ENCODE measurements around the gene FAM177B.

Gene FAM177B

GRCh38 chr1:222736972-222737371, at the start of gene FAM177B:
Gene FAM177B, plus strand, starts transcription at chr1:222737202. Its CDS starts 9,344 bp downstream, at chr1:222746546.
- in situ Hi-C loops (cut with MboI; ENCODE audit: low sequenced_read_pairs), result no loop called here

GRCh38 chr1:222691016-222691415, 46.0 kb upstream of the FAM177B start:
- in situ Hi-C loops (cut with MboI; ENCODE audit: low sequenced_read_pairs), result no loop called here

GRCh38 chr1:222694927-222695326, 42.1 kb upstream of the FAM177B start:
- in situ Hi-C loops (cut with MboI; ENCODE audit: low sequenced_read_pairs), result no loop called here

- in situ Hi-C loops (cut with MboI; ENCODE audit: low sequenced_read_pairs), result no loop called here
Observed at GRCh38 chr1:222696741-222697140, 40.3 kb upstream of the FAM177B start.

GRCh38 chr1:222697203-222697602, 39.8 kb upstream of the FAM177B start:
- in situ Hi-C loops (cut with MboI; ENCODE audit: low sequenced_read_pairs), result no loop called here

GRCh38 chr1:222697826-222698225, 39.2 kb upstream of the FAM177B start:
- in situ Hi-C loops (cut with MboI; ENCODE audit: low sequenced_read_pairs), result no loop called here

- in situ Hi-C loops (cut with MboI; ENCODE audit: low sequenced_read_pairs), result no loop called here
Observed at GRCh38 chr1:222702210-222702609, 34.8 kb upstream of the FAM177B start.

- in situ Hi-C loops (cut with MboI; ENCODE audit: low sequenced_read_pairs), result no loop called here
Observed at GRCh38 chr1:222704260-222704659, 32.7 kb upstream of the FAM177B start.

- in situ Hi-C loops (cut with MboI; ENCODE audit: low sequenced_read_pairs), result no loop called here
Observed at GRCh38 chr1:222706815-222707214, 30.2 kb upstream of the FAM177B start.

- in situ Hi-C loops (cut with MboI; ENCODE audit: low sequenced_read_pairs), result no loop called here
Observed at GRCh38 chr1:222709700-222710153, 27.3 kb upstream of the FAM177B start.

- in situ Hi-C loops (cut with MboI; ENCODE audit: low sequenced_read_pairs), result no loop called here
Observed at GRCh38 chr1:222711319-222712252, 25.4 kb upstream of the FAM177B start.

GRCh38 chr1:222712253-222713090, 24.5 kb upstream of the FAM177B start, which contains the start of the genes AIDA and BROX:
Gene AIDA, minus strand, starts transcription at chr1:222712491. Its CDS starts 174 bp downstream, at chr1:222712317.
Gene BROX, plus strand, starts transcription at chr1:222712564. Its CDS starts 3,136 bp downstream, at chr1:222715700.
- in situ Hi-C loops (cut with MboI; ENCODE audit: low sequenced_read_pairs), result no loop called here

GRCh38 chr1:222713091-222713961, 23.7 kb upstream of the FAM177B start:
- in situ Hi-C loops (cut with MboI; ENCODE audit: low sequenced_read_pairs), result no loop called here

- in situ Hi-C loops (cut with MboI; ENCODE audit: low sequenced_read_pairs), result no loop called here
Observed at GRCh38 chr1:222716393-222716792, 20.6 kb upstream of the FAM177B start.

- in situ Hi-C loops (cut with MboI; ENCODE audit: low sequenced_read_pairs), result no loop called here
Observed at GRCh38 chr1:222728746-222729145, 8.3 kb upstream of the FAM177B start.

GRCh38 chr1:222730866-222731265, 6.1 kb upstream of the FAM177B start:
- in situ Hi-C loops (cut with MboI; ENCODE audit: low sequenced_read_pairs), result no loop called here

GRCh38 chr1:222732216-222733159, 4.5 kb upstream of the FAM177B start:
- in situ Hi-C loops (cut with MboI; ENCODE audit: low sequenced_read_pairs), result no loop called here

- in situ Hi-C loops (cut with MboI; ENCODE audit: low sequenced_read_pairs), result no loop called here
Observed at GRCh38 chr1:222734740-222735139, 2.3 kb upstream of the FAM177B start.

- in situ Hi-C loops (cut with MboI; ENCODE audit: low sequenced_read_pairs), result no loop called here
Observed at GRCh38 chr1:222736470-222736869, 532 bp upstream of the FAM177B start.

Data from HL-60/S4 treated with phorbol 12-myristate 13-acetate at 8.2 ng/mL for 4 days and 3 days (cell line).